ENCODE results near the gene LDB2. TPM values are rescaled to one million over a fixed set of nuclear protein-coding genes. Genes with fewer than 3 reads are reported as not detected.

Gene LDB2
- polyA plus RNA-seq, 12 donors, result 33.0 to 86.4 (median 49.0) TPM; not detected in 1

DNA sequence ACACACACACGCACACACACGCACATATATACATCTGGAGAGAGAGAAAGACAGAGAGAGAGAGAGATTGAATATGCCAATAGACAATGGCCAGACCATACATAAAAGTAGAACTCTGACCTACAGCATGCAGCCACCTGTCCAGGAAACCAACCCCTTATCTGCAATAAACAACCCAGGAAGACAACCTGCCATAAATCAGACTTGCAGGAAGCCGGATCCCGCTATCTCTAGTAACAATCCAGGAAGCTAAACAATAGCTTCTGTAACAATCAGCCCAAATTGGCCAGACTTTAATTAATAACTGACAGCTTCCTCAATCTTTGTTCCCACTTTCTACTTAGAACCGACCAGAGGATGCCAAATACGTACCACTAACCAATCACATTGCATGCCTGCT lies 173.2 kb downstream of the LDB2 start:
- DNase-seq, result no peak

DNA sequence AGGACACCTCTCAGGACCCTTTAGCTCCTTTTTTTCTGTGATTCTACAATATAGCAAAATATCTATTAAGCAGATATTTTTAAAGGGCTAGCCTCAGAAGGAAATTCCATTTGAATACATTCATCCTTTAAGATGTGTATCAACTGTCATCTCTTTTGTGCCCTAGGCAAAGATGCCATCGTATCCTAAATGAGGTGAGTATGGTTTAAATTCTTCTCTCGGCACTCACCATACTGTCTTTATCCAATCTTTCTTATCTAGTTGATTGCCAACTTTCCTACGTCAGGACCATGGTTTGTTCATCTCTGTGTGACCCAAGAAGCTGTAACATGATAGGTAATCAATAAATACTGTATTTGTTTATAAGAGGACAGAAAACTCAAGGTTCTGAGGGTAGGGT lies 176.0 kb downstream of the LDB2 start:
- DNase-seq, result no peak

DNA sequence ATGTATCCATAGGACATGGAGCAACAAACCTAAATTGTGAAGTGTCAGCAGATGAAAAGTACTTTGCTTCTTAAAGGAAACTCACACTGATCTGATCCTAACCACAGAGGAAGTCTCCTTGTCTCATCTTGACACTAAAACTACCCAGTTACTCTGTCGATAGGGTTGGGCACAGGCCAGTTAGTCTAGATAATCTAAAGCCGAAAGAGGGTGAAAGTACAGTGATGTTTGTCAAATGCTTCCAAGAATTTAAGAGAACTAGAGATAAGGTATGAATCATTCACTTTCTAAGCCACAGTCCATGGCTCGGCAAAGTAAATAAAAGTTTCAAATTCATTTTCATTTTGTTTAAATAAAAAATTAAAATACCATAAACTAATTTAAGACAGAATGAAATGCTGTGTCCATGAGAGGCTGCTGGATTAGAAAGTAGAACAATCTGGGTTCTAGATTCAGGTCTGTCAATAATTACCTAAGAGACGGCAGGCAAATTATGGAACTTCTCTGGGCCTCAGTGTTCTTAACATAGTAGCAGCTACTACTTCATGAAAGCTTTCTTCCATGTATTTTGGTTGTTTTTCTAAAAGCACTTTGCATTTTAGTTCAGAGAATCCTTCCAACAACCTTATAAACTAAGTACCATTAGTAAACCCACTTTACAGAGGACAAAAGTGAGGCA lies 176.7 kb downstream of the LDB2 start:
- DNase-seq, result no peak

DNA sequence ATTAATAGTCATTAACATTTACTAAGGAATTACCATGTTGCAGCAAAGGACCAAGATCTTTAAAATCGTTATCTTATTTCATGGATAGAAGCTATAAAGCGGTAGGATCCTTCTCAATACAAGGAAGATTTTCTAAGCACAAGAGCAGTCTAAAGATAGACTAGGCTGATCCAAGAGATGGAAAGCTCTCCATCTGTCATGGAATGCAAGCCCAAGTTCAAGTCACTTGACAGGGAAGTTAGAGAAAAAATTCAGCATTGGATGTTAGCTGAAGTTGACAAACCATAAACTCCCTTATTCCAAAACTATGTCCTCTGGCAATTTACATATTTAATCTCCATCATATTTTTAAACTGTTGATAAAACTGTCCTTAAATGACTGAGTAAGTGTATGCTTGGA lies 177.7 kb downstream of the LDB2 start:
- no peak for DNase-seq

DNA sequence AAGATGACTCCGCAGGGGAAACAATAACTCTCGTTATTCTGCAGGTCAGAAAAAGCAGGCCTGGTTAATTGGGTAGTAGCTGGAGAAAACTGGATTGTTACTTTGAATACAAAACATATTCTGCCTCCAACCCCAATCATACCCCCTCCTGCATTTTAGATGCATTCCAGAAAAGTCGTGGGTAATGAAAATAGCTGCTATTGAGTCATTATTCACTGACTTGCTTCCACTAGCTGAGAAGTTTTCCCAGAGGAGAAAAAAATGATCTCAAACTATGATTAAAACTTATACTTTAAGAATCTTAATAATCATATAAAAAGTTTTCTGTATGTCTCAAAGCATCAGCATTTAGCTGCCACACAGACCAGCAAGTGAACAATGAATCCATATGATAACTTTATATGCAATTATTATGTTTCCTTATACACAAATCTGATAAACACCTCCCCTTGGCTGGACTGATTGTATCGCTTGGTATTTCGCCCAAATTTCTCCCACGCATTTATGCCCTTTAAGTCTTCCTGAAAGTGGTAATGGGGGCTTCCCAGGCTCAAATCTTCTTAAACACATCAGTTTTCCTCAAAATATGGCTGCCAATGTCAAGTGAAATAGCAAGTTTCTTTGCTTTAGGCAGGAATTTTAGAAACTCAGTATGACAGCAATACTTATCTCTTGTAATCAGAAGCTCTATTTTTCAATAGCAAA lies 181.0 kb downstream of the LDB2 start:
- DNase-seq, result no peak

GRCh38 chr4:16715482-16715881 lies 183.0 kb downstream of the LDB2 start:
- DNase-seq, result no peak

DNA sequence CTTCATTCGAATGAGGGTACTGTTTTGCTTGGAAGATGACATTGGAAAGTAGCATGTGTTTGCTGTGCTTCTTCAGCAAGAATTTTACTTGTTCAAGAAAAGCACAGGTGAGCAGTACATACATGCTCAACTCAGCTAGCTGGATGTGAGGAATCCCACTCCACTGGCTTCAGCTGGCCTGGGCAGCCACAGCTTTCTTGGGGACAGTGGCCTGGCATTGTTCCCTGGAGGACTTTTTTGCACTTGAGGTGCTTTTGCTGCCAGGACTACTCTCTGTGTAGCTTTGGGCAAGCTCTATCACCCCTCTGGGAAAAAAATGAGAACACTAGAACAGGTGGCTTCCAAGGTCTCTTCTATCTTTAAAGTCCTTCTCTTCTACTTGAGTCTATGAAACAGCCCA lies 184.3 kb downstream of the LDB2 start:
- DNase-seq, result no peak

DNA sequence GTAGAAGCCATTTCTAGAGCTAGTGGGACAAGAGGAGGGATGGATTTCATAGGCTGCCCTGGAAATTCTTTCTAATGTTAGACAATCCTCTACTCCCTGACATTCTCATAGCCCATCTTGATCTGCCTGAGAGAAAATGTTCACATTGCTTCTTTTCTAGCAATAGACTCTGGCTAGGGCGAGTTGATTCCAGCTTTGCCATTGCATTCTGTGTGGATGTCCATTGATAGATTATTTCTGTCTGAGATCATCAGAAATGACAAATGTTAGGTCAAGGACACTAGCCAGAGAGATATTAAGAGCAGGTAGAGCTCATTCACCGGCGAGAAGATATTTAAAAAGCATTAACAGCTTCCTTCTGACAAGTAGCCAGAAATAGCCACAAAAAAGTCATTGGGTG lies 184.7 kb downstream of the LDB2 start:
- DNase-seq, result no peak

- DNase-seq, result no peak
Observed at GRCh38 chr4:16713271-16713670, 185.2 kb downstream of the LDB2 start.

DNA sequence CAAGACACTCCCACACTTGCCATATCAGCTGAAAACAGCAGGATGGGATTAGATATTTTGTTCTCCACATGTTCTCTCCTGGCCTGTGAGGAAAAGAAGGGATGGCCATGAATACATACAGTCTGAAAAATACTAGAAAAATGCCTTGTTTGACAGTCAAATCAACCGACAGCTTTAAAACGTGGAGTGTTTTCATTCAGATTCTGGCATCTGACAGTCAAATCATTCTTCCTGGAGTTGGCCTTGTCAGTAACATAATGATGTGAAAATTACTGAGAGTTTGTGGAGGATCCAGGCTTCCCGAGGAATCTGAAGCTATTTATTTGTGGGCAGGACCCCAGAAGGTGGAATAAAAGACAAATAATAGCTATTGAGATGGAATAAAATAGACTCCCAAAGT lies 188.2 kb downstream of the LDB2 start:
- no peak for DNase-seq

- DNase-seq, result no peak
Observed at GRCh38 chr4:16707874-16708273, 190.6 kb downstream of the LDB2 start.

DNA sequence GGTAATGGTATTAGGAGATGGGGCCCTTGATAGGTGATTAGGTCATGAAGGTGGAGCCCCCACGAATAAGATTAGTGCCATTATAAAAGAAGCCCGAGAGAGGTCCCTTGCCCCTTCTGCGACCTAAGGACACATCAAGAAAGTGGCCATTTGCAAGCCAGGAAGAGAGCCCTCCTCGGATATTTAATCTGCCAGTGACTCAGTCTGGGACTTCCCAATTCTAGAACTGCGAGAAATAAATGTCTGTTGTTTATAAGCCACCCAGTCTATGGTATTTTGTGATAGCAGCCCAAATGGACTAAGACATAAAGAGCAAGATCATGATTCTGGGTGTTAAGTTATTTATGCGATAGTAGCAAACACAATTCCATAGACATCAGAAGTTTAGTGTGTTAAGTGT lies 192.2 kb downstream of the LDB2 start:
- DNase-seq, result no peak

- DNase-seq, result no peak
Observed at GRCh38 chr4:16705341-16705740, 193.1 kb downstream of the LDB2 start.

- DNase-seq, result no peak
Observed at GRCh38 chr4:16704489-16704888, 194.0 kb downstream of the LDB2 start.

DNA sequence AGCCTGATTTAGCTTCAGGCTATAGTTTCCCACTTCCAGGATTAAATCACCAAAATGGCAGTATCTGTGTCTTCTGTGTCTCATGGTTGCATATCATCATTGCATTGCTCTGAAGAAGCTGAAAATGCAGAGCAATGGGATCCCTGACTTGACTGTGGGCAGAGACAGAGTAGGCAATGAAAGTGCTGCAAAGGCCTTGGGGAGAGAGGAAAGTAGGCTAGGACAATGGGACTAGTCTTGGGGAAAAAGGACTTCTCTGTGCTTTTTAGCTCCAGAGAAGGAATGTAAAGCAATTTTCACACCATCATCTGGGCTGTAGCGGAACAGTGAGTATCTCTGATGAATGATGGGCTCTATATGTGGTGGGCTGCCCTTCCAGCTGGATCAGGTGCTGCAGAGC lies 202.5 kb downstream of the LDB2 start:
- DNase-seq, result no peak

- no peak for DNase-seq
Observed at GRCh38 chr4:16694884-16695276, 203.6 kb downstream of the LDB2 start.

DNA sequence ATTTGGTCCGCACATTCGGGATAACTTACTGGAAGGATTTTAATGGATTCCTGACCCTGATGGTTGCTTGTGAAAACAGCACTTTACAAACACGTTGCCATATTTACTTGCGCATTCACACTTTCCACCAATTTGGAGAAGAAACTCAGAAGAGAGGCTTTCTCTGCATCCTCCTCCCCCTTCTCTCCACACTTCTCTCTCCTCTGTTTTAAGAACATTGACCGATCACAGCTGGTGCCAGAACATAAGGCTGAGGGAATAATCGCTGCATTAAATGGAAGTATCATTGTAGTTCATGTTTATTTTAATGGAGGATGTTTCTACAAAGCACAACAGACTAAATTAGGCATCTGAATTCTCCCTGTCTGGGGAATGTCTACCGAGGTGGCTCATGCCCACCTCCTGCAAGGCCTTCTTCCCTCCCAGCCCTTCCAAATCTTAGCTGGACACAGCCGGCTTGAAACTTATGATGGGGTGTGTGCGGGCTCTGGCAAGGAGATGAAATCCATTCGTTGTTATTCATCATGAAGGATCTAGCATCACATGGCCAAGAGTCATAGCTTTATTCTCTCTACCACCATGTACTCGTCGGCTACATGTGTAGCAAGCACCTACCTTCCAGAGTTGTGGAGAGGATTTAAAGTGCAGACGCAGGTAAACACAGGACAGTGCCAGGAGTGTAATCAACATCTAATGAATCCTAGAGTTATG lies 204.1 kb downstream of the LDB2 start:
- no peak for DNase-seq

GRCh38 chr4:16693641-16694040 lies 204.8 kb downstream of the LDB2 start:
- DNase-seq, result no peak

DNA sequence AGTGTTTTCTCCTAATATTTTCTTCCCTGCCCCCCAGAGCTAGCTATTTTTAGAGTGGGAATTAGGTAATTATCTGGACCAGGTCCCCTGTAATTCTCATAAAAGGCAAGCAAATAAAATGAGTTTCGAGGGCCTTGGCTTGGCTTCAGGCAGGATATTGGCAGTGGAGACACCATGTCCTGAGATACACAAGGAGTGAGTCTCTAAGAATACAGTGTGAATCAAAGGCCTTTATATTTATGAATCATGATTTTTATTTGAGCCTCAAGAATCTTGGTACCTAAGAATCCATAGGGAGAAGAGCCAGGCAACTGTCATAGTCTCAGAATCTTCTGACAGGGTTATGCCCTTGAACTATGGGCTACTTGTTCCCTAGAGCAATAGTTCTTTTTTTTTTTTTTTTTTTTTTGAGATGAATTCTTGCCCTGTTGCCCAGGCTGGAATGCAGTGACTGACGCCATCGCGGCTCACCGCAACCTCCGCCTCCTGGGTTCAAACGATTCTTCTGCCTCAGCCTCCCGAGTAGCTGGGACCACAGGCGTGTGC lies 205.4 kb downstream of the LDB2 start:
- DNase-seq, result no peak

GRCh38 chr4:16692524-16692923 lies 205.9 kb downstream of the LDB2 start:
- peak; percentile 64 for DNase-seq

DNA sequence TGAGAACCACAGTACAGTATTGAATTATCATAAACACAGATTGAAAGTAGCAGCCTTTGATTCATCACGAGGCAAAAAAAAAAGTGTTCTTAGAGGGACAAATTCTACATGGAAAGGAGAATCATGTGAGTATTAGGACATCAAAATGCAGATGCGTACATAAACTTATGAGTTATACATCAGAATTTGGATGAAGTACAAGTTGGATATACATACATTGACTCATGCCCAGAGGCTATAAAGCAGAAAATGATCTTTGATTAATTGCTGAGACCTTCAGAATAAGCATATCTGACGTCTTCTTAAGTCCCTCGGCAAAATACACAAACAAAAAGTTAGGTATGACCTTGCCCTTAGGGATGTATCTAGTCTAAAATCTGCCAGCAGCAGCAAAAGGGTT lies 206.4 kb downstream of the LDB2 start:
- DNase-seq, result no peak

GRCh38 chr4:16691450-16691849 lies 207.0 kb downstream of the LDB2 start:
- peak; percentile 54 for DNase-seq

GRCh38 chr4:16687845-16688244 lies 210.6 kb downstream of the LDB2 start:
- DNase-seq, result no peak
